HG03060 (cell line): ENCODE data around the gene TAL2.

Source experiments
- ATAC-seq: cut with Tn5 transposase; IDR thresholded peaks from one replicate; pipeline ENCODE4 v1.9.1; 2021; ENCODE audit warnings: low read depth, moderate number of reproducible peaks; ENCODE audit not compliant: unreplicated experiment

Gene TAL2

DNA sequence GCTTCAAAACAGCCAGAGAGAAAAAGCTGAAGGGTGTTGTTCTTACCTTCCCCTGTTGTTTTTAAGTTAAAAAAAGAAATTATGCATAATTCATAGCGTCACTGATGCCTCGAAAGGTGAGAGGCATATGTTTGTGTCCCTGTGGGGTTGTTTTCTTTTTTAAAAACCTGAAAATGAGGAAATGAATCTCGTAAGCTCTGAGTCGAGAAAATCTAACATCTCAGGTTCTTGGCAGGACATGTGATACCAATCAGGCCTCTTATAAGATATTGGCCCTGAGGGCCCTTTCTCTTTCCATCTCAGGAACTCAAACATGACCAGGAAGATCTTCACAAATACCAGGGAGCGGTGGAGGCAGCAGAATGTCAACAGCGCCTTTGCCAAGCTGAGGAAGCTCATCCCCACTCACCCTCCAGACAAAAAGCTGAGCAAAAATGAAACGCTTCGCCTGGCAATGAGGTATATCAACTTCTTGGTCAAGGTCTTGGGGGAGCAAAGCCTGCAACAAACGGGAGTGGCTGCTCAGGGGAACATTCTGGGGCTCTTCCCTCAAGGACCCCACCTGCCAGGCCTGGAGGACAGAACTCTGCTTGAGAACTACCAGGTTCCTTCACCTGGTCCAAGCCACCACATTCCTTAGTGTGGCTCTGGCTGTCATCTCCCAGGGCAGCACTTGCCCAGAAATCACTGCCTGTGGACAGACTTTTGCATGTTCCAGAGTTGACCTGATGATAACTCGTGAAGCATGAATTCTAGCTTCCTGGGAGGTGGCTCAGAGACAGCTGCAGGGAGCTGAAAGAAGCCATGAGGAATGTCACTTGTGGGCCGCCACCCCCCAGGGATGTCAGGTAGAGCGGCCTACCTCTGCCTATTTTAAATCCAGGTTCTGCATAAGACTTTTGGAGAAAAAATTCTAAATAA is at the start of gene TAL2:
TAL2 (plus strand) TSS at position 274 of the 921 bp plus-strand sequence; CDS start at position 314, 40 bp downstream.
- peak; percentile 84 for ATAC-seq

DNA sequence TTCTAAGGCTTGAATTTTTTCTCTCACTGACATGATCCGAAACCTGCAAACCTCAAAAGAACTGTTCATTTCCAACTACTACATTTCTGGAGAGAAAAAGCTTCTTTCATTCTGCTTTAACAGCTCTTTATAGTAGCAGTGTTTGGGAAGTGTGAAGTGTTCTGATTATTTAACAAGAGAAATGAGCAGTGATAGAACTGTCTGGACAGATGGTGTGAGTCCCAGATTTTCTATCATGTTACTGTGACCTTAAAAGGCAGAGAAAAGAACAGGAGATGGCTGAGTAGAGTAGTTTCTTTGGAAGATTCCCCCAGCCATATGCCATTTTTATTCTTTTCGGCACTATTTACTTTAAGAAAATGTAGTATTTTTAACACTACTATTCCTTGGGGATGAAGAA is 41.3 kb upstream of the TAL2 start:
- ATAC-seq, result no peak

DNA sequence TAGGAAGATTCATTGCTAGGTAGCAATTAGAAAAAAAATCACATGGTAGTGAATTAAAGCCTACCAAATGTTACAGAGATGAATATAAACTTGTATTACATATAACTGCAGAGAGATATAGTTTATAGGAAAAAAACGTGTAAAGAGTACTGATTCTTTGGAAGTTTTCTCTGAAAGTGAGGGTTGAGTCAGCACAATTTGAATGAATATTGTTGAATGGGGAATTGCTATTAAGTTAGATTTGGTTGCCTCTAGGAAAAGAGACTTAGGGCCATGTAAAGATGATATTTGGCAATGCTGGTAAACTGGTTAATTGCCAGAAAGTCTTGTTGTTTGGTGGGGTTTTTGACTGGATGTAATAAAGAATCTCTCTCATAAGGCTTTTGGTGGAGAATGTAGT is 37.2 kb upstream of the TAL2 start:
- ATAC-seq, result no peak

DNA sequence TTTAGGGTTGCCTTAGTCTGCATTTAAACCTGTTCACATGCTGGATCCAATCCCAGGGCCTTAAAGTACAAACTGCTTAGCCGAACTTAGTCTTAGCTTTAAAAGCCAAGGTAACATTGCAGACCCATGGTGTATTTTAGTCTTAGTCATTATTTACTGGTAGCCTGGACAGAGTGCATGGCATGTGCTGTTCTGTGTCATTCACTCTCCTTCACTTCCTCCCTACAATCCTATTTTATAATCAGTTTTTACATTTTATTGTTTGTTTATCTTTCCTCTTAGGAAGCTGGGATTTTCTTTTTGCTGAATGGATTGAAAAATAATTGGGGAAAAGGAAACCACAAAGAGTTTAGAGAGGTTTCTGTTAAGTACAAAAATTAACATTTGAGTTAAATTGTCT is 29.4 kb upstream of the TAL2 start:
- no peak for ATAC-seq

DNA sequence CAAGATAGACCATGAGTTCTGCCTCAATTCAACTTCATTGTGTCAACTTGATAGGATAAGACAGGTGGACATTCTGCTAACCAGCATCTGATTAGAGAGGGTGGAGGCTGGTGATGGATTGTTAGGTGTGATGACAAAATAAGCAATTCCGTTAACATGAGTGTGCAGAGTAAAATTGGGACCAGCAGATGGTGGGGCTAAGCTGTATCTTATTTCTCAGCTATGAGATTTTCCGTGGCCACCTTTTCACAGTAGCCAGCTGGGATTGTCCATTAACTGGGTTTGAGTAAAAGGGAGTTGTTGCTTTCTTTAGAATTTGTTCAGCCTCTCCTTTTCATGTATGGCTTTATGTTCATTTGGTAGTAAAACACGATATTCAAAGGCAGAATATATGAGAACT is 28.8 kb upstream of the TAL2 start:
- no peak for ATAC-seq

DNA sequence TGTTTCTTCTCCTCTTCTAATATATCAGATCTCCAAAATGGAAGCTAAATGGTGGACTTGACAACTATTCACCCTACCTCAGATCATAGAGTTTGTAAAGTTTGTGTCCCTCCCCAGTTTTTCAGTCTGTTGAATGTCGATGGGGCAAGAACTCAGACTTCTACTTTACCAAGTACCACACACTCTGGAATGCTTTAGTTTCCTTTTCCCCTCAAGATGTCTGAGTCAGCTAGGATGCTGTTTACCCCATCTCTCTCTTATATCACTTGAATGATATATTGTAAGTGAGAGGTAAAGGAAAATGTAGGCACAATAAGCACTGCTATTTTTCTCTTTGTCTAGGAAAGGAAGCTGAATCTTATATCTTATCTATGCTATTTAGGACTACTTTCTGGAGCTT is 25.9 kb upstream of the TAL2 start:
- no peak for ATAC-seq

DNA sequence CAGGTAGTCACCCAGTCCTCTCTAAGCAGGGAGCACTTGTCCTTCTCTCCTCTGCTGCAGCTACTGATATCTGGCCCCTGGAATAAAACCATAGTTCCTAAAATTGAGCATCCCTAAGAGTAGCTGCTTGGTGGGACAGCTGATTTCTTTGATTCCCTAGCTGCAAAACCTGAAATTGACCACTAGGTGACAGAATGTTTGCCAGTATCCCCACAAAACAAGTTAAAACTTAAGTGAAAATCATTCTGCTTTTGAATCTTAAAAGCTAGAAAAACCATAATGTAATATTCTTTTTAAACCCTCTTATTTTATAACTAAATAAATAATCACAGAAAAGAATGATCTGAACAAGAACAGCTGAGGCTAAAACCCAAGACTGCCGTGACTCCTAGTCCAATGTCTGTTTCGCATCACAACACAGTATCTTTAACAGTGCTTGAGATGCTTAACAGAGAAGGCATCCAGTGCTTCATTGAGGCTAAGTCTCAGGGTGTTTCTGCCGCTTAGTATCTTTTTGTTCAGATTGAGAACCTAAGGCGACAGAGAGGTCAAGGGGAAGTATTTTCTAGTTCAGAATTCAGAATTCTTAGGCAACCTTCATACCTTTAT is 24.4 kb upstream of the TAL2 start:
- ATAC-seq, result no peak

DNA sequence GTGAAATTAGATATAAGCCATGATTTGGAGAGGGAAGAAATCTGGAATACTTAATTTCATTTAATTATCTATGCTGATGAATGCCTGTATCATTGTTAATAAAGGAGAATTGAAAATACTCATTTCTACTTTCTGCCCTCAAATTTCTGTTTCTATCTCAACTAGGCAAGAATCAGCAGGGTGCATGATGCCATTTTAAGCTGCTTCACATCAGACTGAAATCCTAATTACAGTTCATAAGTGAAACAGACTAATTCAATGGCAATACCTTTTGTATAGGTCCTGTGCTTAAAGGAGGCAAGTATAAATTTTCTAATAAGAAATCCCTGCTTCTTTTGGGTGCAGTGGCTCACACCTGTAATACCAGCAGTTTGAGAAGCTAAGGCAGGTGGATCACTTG is 22.3 kb upstream of the TAL2 start:
- no peak for ATAC-seq

DNA sequence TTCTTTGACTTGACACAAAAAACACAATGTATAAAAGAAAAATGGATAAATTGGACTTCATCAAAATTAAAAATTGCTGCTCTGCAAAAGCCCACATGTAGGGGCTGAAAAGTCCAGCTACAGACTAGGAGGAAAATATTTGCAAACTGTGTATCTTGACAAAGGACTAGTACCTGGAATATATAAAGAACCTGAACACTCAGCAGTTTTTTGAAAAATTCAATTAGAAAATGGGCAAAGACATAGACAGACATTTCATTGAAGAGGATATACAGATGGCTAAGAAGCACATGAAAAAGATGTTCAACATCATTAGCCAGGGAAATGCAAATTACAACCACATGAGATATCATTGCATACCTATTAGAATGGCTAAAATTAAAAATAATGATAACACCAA is 18.5 kb upstream of the TAL2 start:
- ATAC-seq, result no peak

DNA sequence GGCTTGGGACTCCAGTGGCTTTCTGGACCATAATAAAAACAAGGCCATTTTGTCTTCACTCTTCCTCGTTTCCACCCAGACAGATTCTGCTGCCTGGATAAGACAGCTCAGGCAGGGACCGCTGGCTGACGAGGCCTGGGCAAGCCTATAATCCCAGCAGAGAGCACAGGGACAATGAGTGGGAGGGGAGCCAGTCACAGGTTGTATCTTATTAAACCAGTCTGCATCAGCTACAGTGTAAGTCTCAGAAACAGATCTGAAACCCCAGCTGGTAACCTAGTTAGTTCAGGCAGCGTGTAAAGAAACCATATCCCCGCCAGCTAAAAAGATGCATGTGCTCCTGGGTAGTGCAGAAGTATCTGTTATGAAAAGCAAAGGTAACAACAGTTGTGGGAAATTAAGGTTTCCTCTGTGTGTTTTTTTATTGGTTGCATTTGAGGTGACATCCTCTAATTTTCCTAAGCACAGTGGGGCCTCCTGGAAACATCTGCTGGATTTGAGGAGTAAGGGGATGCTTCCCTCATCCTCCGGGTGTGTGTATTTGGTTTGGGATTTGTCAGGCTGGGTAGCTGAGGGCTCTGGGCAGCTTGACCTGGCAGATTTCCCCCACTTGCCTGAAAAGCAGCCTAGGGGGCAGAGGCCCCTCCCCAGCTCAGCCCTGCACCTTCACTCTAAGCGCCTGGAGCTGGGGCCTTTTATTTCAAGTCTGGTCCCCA is 15.2 kb upstream of the TAL2 start:
- no peak for ATAC-seq

DNA sequence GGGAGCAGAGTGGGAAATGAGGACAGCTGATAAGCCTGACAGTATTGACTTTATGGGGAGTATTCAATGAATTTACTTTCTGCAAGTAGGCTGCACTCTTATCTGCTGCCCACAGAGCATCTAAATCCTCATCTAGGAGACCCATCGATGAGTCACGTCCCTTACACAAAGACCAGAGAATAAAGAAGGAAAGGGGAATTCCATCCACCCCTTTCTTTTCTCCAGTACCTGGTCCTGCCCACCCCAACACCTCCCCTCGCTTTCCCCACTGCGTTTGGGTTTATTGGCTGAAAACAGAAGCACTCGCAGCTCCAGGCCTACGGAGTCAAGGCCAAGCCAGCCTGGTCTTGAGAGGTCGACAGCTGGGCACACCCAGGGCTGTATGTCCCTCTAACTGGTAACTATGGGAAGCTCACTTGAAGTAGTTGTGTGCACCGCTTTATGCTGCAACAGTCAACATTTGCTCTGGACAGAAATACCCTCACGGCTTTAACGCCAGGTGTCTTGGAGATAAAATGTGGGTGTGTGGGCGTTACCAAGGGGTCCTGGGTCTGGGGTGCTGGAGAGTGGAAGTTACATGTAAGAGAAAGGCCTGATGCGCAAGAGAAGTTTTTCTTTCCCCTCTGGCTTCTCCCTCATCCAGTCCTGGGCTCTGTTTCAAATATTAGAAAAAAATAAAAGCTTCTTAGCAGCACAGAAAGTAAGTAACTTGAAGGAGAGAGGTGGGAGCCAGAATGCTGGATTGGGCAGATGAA is 14.5 kb upstream of the TAL2 start:
- no peak for ATAC-seq

DNA sequence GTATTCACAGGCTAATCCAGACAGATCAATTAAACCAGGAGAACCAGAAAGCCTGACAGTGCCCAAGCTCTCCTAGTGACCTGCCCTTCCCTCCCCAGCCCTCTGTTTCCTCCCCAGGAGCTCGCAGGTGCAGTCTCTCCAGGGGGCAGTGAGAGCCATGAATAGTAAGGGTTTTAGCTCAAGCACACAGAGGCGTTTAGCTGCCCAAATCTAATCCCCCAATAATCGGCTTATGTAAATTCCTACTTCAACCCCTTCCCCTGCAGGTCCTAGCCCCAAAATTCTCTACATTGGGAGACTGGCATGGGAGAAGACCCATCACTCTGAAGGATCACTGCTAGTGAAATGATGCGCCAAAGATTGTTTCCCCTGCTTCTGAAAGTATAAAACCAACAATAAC is 10.5 kb upstream of the TAL2 start:
- ATAC-seq, result no peak

DNA sequence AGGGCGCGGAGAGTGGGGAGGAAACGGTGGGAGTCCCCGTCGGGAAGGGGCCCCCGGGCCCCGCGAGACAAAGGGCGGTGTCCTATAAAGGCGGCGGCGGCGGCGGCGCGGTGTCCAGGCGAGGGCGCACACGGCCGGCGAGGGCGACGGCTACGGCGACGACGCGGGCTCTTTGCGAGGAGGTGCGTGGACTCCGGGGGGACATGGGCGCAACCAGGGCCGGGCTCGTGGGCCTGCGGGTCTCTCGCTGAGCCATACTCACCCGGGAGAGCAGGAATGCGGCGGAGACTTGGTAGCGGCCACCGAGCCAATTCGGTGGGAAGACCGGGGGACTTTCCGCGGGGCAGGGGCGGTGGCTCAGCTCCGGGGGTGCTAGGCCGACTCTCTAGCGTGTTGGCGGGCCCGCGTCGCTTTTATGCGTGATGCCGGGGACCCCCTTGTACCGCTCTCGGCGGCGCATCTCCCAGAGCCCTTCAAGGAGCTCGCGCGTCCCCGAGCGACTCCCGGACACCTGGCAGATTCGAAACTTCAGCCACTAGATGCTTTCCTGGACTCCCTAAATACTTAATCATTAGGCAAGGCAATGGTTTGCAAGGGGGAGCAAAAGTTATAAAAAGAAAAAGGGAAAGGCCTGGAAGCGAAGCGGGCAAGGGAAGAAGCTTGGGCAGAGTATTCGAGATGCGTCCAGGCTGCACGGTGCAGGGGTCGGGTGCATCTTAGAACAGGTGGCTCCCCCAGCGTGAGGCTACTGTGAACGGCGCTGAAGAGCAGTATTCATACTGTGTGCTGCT is 5.9 kb upstream of the TAL2 start:
- no peak for ATAC-seq

DNA sequence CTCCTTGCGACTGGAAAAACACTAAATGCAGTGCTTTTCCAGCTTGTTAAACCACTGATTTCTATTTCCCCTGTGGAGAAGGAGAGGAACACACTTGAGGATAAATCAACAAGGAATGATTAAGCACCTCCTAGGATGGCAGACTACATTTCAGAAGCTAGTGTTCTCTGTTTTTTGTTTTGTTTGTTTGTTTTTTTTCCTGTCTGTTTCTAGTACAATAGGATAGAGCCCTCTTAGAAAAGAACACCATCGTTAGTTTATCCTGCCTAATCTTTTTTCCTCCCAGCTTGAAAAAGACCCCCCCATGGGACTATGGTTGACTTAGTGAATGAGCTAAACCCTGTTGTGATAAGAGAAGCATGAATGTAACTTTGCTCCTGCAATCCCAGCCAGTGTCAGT is 3.9 kb upstream of the TAL2 start:
- no peak for ATAC-seq

DNA sequence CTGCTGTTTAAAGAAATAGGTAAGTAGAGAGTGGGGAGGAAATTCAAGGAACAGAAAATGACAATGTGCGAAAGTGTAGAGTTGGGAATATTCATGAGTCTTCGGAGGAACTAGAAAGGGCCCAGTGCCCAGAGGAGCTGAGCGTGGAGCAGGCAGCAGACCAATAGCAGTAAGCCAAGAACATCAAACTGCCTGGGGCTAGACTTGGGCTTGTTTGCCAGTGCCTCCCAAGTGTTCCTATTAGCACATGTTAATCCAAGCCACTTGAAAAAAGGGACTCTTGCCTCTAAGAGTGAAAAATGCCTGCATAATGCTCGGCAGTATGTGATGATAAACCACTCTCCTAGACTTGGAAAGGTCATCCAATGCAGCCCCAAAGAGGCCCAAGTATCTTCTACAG is 1.2 kb upstream of the TAL2 start:
- no peak for ATAC-seq

DNA sequence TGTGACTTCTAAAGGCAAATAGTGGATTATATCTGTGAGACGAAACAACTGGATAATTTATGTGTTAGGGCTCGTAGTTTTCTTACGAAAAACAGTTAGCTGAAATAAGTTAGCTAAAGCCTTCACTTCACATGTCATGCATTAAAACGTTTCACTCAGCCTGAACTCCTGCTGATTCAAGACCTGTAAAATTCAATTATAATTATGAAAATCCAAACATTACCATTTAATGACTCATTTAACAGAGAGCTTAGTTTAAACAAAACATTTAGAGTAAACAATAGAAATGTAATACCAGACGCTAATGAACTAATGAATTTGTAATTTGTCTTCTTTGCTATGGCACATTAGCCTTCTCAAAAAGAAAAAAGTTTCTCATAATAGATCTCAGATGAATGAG is 1.7 kb downstream of the TAL2 start:
- no peak for ATAC-seq

DNA sequence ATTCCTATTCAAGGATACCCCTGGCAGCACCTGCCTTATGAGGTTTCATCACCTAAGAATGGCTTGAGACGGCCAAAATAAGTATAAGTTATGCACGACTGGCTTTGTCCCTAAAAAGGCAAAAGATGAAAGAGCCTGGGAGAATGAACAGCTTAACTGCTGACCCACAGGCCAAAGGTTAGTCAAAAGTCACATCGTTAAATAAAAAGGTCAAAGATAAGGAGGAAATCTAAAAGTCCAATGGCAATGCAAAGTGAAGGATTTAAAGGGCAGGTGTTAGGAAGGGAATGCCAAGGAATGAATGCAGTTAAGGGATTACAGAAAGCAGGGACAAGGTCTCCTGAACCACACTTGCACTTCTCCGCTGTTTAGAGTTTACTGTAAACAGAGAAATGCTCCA is 5.6 kb downstream of the TAL2 start:
- no peak for ATAC-seq

DNA sequence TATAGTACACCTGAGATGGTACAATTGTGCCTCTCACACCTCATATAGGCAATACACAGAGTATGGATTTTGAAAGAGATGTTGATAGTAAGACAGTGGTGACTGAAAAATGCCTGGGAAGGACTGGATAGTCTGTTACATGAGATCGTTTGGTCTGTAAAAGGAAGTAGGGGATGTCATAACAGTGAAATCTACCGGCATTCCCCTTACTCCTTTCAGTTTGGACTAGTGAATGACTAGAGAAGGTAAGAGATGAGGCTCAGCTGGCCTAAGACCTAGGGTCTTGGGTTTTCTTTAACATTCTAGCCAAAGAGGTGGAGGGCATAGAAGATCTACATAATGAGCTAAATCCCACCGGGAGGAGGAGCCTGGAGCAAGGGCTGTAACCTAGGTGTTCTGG is 8.1 kb downstream of the TAL2 start:
- no peak for ATAC-seq

DNA sequence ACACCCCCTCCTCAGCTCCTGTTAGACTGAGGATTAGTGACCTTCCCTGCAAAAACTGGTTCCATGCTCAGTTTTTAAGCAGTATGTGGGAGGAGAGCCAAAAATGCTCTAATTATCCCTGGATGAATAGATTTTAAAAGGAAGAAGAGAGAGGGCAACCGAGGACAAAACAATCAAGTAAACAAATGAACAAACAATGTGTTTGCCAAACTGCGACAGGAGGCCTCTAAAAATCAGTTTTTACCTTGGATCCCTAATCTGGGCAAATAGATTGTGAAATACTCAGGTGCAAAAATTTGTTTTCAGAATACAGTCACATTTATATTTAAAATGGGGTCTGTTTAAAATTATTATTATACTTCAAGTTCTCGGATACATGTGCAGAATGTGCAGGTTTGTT is 8.5 kb downstream of the TAL2 start:
- no peak for ATAC-seq

DNA sequence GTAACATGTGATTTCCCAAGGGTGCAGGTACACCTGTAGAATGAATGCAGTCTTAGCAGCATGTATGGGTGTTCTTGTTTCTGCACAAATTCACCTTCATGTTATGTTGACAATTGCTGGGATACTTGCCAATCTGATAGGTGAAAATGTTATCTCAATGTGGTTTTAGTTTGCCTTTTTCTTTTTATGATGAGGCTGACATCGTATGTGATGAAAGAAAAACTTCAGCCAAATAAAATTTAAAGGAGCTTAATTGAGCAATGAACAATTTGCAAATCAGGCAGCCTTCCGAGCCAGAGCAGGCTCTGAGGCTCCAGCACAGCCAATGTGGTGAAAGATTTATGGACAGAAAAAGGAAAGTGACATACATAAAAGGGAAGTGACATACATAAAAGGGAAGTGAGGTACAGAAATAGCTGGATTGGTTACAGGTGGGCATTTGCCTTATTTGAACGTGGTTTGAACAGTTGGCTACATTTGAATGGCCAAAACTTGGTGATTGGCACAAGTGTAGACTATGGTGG is 10.5 kb downstream of the TAL2 start:
- ATAC-seq, result no peak
